Endothelial cell of umbilical vein (primary cell): ENCODE data around the gene SIRT3. TPM values are rescaled to one million over a fixed set of nuclear protein-coding genes. Genes with fewer than 3 reads are reported as not detected.

Source experiments
- BruUV-seq: library from RNA; stranded (reverse); fragments of 400-500 nt; replicated peaks from 2 replicates; lab custom pipeline; 2021; lab: Mats Ljungman, UMichigan
- CTCF ChIA-PET: fragments of 300-600, 350-600 bp; sonication (Branson Sonifier 250); formaldehyde crosslinking; loops from one replicate; lab custom pipeline; 2021; ENCODE audit warnings: antibody characterized with exemption, inconsistent platforms; lab: Charles Lee
- POLR2A ChIA-PET: fragments of 300-600, 350-600 bp; sonication (Branson Sonifier 250); formaldehyde crosslinking; loops from one replicate; lab custom pipeline; 2021; ENCODE audit warnings: antibody characterized with exemption, inconsistent platforms; lab: Charles Lee
- DNase-seq: peaks from one replicate; pipeline ENCODE4 v3.0.0-alpha.2; 2011; ENCODE audit warnings: low read depth, low spot score
- FAIRE-seq: peaks from 2 replicates; lab custom pipeline; 2011; peaks lifted over from hg19 to GRCh38; lab: Jason Lieb, UNC
- H2AFZ ChIP-seq: 2 replicates; pipeline ENCODE4 v1.6.0; 2012; ENCODE audit warnings: low read depth, low read length, control low read depth, inconsistent platforms
- H3K27ac ChIP-seq: 2 replicates; pipeline ENCODE4 v1.5.1; 2011; ENCODE audit warnings: low read depth, mild to moderate bottlenecking, control low read depth, low read length, moderate library complexity; ENCODE audit not compliant: insufficient read depth
- H3K27me3 ChIP-seq, 2 experiments: 2 replicates each; pipeline versions ENCODE4 v1.6.0 to v1.6.1; 2011; ENCODE audit warnings: low read length in 2 of 2, mixed read lengths in 1 of 2; ENCODE audit not compliant: control insufficient read depth in 2 of 2, insufficient read depth in 2 of 2
- H3K36me3 ChIP-seq, 2 experiments: 2 replicates in 1 of 2; 3 replicates in 1 of 2; pipeline ENCODE4 v1.5.1; 2011; ENCODE audit warnings: low read length in 2 of 2, mild to moderate bottlenecking in 1 of 2, moderate library complexity in 1 of 2; ENCODE audit not compliant: control insufficient read depth in 2 of 2, insufficient read depth in 2 of 2; ENCODE audit errors: extremely low read depth in 1 of 2
- H3K4me1 ChIP-seq: 3 replicates; pipeline ENCODE4 v1.5.1; 2011; ENCODE audit warnings: mild to moderate bottlenecking, low read length; ENCODE audit not compliant: control insufficient read depth, insufficient read depth; ENCODE audit errors: extremely low read depth
- H3K4me2 ChIP-seq: 2 replicates; pipeline ENCODE4 v1.6.1; 2011; ENCODE audit warnings: low read length, control low read depth, mixed read lengths; ENCODE audit not compliant: insufficient read depth
- H3K4me3 ChIP-seq, 3 experiments: fragments of 200-600 bp in 1 of 3; sonication (generic), shearing (Covaris generic) in 1 of 3; replicated peaks in 1 of 3; 2 replicates each; pipeline ENCODE4 v1.5.1; 2011 to 2016; ENCODE audit warnings: control low read depth in 3 of 3, low read length in 3 of 3, mild to moderate bottlenecking in 2 of 3, inconsistent platforms in 1 of 3, low read depth in 1 of 3, moderate library complexity in 1 of 3; ENCODE audit not compliant: insufficient read depth in 1 of 3
- H3K79me2 ChIP-seq: 2 replicates; pipeline ENCODE4 v1.6.0; 2012; ENCODE audit warnings: low read length, inconsistent platforms; ENCODE audit not compliant: control insufficient read depth, insufficient read depth
- H3K9ac ChIP-seq: replicated peaks from 2 replicates; pipeline ENCODE3; 2011; ENCODE audit warnings: low read length, control low read depth; ENCODE audit not compliant: insufficient read depth; ENCODE audit errors: extremely low read depth
- H3K9me1 ChIP-seq: replicated peaks from 3 replicates; pipeline ENCODE4 v1.6.0; 2011; ENCODE audit warnings: mild to moderate bottlenecking, low read length; ENCODE audit not compliant: control insufficient read depth, insufficient read depth; ENCODE audit errors: extremely low read depth
- H3K9me3 ChIP-seq: replicated peaks from 2 replicates; pipeline ENCODE4 v1.5.1; 2012; ENCODE audit warnings: low read length, inconsistent platforms; ENCODE audit not compliant: control insufficient read depth, insufficient read depth
- H4K20me1 ChIP-seq: replicated peaks from 2 replicates; pipeline ENCODE3; 2011; ENCODE audit warnings: mild to moderate bottlenecking, low read length; ENCODE audit not compliant: control insufficient read depth, insufficient read depth; ENCODE audit errors: extremely low read depth
- CTCF ChIP-seq, 2 donors: IDR thresholded peaks; 1 replicate in 1 of 2; 2 replicates in 1 of 2; pipeline ENCODE4 v1.5.1; 2011; ENCODE audit warnings: low read length in 2 of 2, mild to moderate bottlenecking in 2 of 2, moderate library complexity in 2 of 2, control low read depth in 1 of 2, inconsistent platforms in 1 of 2, low read depth in 1 of 2; ENCODE audit not compliant: insufficient read depth in 1 of 2; ENCODE audit errors: extremely low read depth in 1 of 2
- EZH2 ChIP-seq: IDR thresholded peaks from 2 replicates; pipeline ENCODE4 v1.6.1; 2012; ENCODE audit warnings: borderline replicate concordance, low read depth, mild to moderate bottlenecking, moderate library complexity, low read length, inconsistent platforms; ENCODE audit not compliant: severe bottlenecking
- GATA2 ChIP-seq: IDR thresholded peaks from 2 replicates; pipeline ENCODE4 v1.7.0; 2011; ENCODE audit warnings: low read depth, mild to moderate bottlenecking, moderate library complexity, mixed read lengths, low read length; ENCODE audit not compliant: insufficient read length, insufficient read depth
- JUN ChIP-seq: IDR thresholded peaks from 2 replicates; pipeline ENCODE4 v1.6.1; 2011; ENCODE audit warnings: borderline replicate concordance, low read depth; ENCODE audit not compliant: insufficient read length, insufficient read depth
- MAX ChIP-seq: IDR thresholded peaks from 2 replicates; pipeline ENCODE4 v1.6.1; 2011; ENCODE audit not compliant: insufficient read depth, insufficient read length
- MYC ChIP-seq: IDR thresholded peaks from one replicate; pipeline ENCODE4 v1.6.1; 2011; ENCODE audit warnings: mild to moderate bottlenecking, low read depth, low read length
- POLR2A ChIP-seq: IDR thresholded peaks from 2 replicates; pipeline ENCODE4 v1.6.1; 2012; ENCODE audit warnings: low read depth, mild to moderate bottlenecking, control low read depth, low read length
- POLR2AphosphoS5 ChIP-seq: IDR thresholded peaks from 2 replicates; pipeline ENCODE4 v1.6.1; 2012; ENCODE audit warnings: low read depth, mild to moderate bottlenecking, control low read depth, low read length, moderate library complexity; ENCODE audit not compliant: insufficient read depth
- dilution Hi-C: fragments of 300-500 bp; cut with MboI; formaldehyde crosslinking; loops from one replicate; pipeline ENCODE4 v1.15.0; 2019; ENCODE audit warnings: low sequenced_read_pairs; ENCODE audit not compliant: extremely low pct_ligation_motif_present
- intact Hi-C: fragments of 100-400 bp; cut with micrococcal nuclease; formaldehyde crosslinking; loops from one replicate; pipeline ENCODE4 v1.10.0; 2022
- polyA plus RNA-seq, 4 experiments: library from polyadenylated mRNA; depleted of rRNA in 3 of 4; stranded (reverse) in 3 of 4; unstranded in 1 of 4; fragments of >200 nt; gene quantifications; 2 replicates each; pipeline versions ENCODE4 v1.2.1 to v1.2.3, GENCODE V29; 2011 to 2012; ENCODE audit warnings: missing spikeins in 1 of 4
- total RNA-seq: library from RNA; stranded (reverse); gene quantifications from 2 replicates; pipeline ENCODE4 v1.2.3, GENCODE V29; 2021

The SIRT3 gene
- total and polyA plus RNA-seq, 2 donors (not counting 3 experiments of a cell fraction or from before 2014, with no cell fraction given) = 12.0 to 18.3 TPM

- H3K36me3 ChIP-seq = peaks cover 0 to 8% of the 10 kb centered on the region in 2 experiments
- H3K9ac ChIP-seq = no peak overlapping the region
- no peak for DNase-seq
- no peak overlapping the region for H2AFZ ChIP-seq
- no peak overlapping the region for H3K27ac ChIP-seq
- no peaks in the 10 kb centered on the region for H3K4me1 ChIP-seq
- ChIA-PET POLR2A (no interaction called here), CTCF (no interaction called here)
- H4K20me1 ChIP-seq = no peaks in the 10 kb centered on the region
- no peak overlapping the region for H3K4me2 ChIP-seq
- H3K4me3 ChIP-seq = no peak overlapping the region
- no peaks in the 10 kb centered on the region for H3K79me2 ChIP-seq
- BruUV-seq = no TSS peak
- dilution Hi-C loops (no loop called here), intact Hi-C loops (no loop called here)
- TF ChIP-seq EZH2 (no peak), POLR2A (no peak), MYC (no peak), POLR2AphosphoS5 (no peak), GATA2 (no peak), MAX (no peak), CTCF (IDR thresholded peaks at IDR 0.05; ENCODE audit: extremely low read depth in 1 of 2, insufficient read depth in 1 of 2, low read depth in 1 of 2, low read length in 2 of 2) (no peak), JUN (no peak)
- FAIRE-seq = no peak
- no peaks in the 10 kb centered on the region for H3K27me3 ChIP-seq
- H3K9me1 ChIP-seq = no peaks in the 10 kb centered on the region
- no peaks in the 10 kb centered on the region for H3K9me3 ChIP-seq
These were observed 37.0 kb downstream of the SIRT3 start for GRCh38 chr11:199004-199581.
